HuH-7 (cell line): ENCODE data around the gene CACHD1.
"Not testable (repeated sequence)": the region's sequence is repeated elsewhere in the genome, so short reads cannot be mapped to it uniquely, and the experiment has no call there.

Experiments used
- DNase-seq: peaks from one replicate; pipeline ENCODE4 v3.0.0; 2011; ENCODE audit warnings: low spot score

The CACHD1 gene

GRCh38 chr1:64594446-64594845 is 124.5 kb downstream of the CACHD1 start:
- DNase-seq: no peak

- DNase-seq: peak; percentile 32
Observed at GRCh38 chr1:64595871-64596515, 126.1 kb downstream of the CACHD1 start.

GRCh38 chr1:64597113-64597512 is 127.2 kb downstream of the CACHD1 start:
- DNase-seq: no peak

GRCh38 chr1:64598100-64598571 is 128.2 kb downstream of the CACHD1 start:
- no peak for DNase-seq

GRCh38 chr1:64599242-64599641 is 129.3 kb downstream of the CACHD1 start:
- no peak for DNase-seq

- DNase-seq: no peak
Observed at GRCh38 chr1:64601207-64601606, 131.3 kb downstream of the CACHD1 start.

- no peak for DNase-seq
Observed at GRCh38 chr1:64608005-64608650, 138.2 kb downstream of the CACHD1 start.

- DNase-seq: no peak
Observed at GRCh38 chr1:64608651-64609048, 138.7 kb downstream of the CACHD1 start.

- DNase-seq: not testable (repeated sequence)
Observed at GRCh38 chr1:64610950-64611349, 141.0 kb downstream of the CACHD1 start.

- no peak for DNase-seq
Observed at GRCh38 chr1:64616039-64616438, 146.1 kb downstream of the CACHD1 start.

GRCh38 chr1:64623750-64624191 is 153.8 kb downstream of the CACHD1 start:
- DNase-seq: no peak

GRCh38 chr1:64624218-64624713 is 154.3 kb downstream of the CACHD1 start:
- no peak for DNase-seq

- no peak for DNase-seq
Observed at GRCh38 chr1:64624808-64625207, 154.9 kb downstream of the CACHD1 start.

GRCh38 chr1:64630611-64631010 is 160.7 kb downstream of the CACHD1 start:
- no peak for DNase-seq

GRCh38 chr1:64631346-64632034 is 161.6 kb downstream of the CACHD1 start:
- no peak for DNase-seq

- no peak for DNase-seq
Observed at GRCh38 chr1:64632936-64633335, 163.0 kb downstream of the CACHD1 start.

- no peak for DNase-seq
Observed at GRCh38 chr1:64645735-64646134, 175.8 kb downstream of the CACHD1 start.

GRCh38 chr1:64650411-64650810 is 180.5 kb downstream of the CACHD1 start:
- DNase-seq: no peak

GRCh38 chr1:64651841-64652240 is 181.9 kb downstream of the CACHD1 start:
- DNase-seq: no peak

GRCh38 chr1:64653466-64653865 is 183.5 kb downstream of the CACHD1 start:
- no peak for DNase-seq

- no peak for DNase-seq
Observed at GRCh38 chr1:64654519-64655341, 184.8 kb downstream of the CACHD1 start.

GRCh38 chr1:64655861-64656260 is 185.9 kb downstream of the CACHD1 start:
- DNase-seq: no peak
